ENCODE measurements around the gene CHST11. TPM values are rescaled to one million over a fixed set of nuclear protein-coding genes. Genes with fewer than 3 reads are reported as not detected.
A peak's percentile ranks its signal among the peaks of the same experiment; 100 is the strongest.

CHST11 gene
- total and polyA plus RNA-seq, 10 of the 15 experiments (the other 5 are each of a cell fraction or from before 2014, with no cell fraction given) = 1.9 to 38.1 (median 17.2) TPM

DNA sequence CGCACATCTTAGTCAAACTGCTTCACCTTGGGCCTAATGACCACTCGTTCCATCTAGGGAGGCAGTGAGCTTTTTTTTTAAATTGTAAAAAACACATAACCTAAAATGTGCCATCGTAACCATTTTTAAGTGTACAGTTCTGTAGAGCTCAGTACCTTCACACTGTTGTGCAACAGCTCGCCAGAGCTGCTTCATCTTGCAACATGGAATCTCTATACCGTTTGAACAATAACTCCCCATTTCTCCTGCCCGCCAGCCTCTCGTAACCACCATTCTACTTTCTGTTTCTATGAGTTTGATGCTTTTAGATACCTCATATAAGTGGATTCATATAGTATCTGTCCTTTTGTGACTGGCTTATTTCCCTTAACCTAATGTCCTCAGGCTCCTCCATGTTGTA, 196.2 kb downstream of the CHST11 start (continued):
- TF ChIP-seq BCLAF1 (IDR thresholded peaks at IDR 0.05) = no peak
- no peak for TF ChIP-seq NFYB (IDR thresholded peaks at IDR 0.05; ENCODE audit: insufficient read depth, low read depth, low read length)

GRCh38 chr12:104653730-104654664, 197.2 kb downstream of the CHST11 start:
- WGBS (ENCODE audit: insufficient coverage, insufficient replicate concordance, low lambda C conversion rate, missing lambda C conversion rate) = 73% methylated on average over 12 of the region's 12 CpGs
- POLR2A ChIA-PET = interaction anchor here (1.7 kb wide), 1 partner anchor 195 kb away, joined by 3 read pairs; no protein-coding TSS in a partner anchor
- FAIRE-seq = peak; percentile 83

More at GRCh38 chr12:104653730-104654664, 197.2 kb downstream of the CHST11 start:
- RAD21 ChIA-PET (ENCODE audit: unreplicated experiment) = interaction anchor here (1.3 kb wide), 1 partner anchor 399 kb away, joined by 3 read pairs; no protein-coding TSS in a partner anchor
- H3K79me2 ChIP-seq (ENCODE audit: control insufficient read depth, insufficient read depth, low read length) = peaks cover 2% of the 10 kb centered on the region
- intact Hi-C loops (cut with micrococcal nuclease; ENCODE audit: unreplicated experiment) (loop anchor here (5.0 kb wide), 1 partner anchor 68 kb away; no protein-coding TSS in a partner anchor), in situ Hi-C loops (cut with MboI) (no loop called here)
- SMC1A ChIA-PET (ENCODE audit: uncharacterized antibody, unreplicated experiment) = interaction anchor here (0.7 to 2.0 kb wide), 10 partner anchors 10 to 194 kb away, joined by 3 to 6 read pairs (median 4); no protein-coding TSS in a partner anchor
- H3K36me3 ChIP-seq (ENCODE audit: control insufficient read depth in 2 of 2, insufficient read depth in 2 of 2, low read length in 1 of 2) = peaks cover 5% of the 10 kb centered on the region in 2 experiments; a peak in 3 of 4 replicates
- H4K20me1 ChIP-seq (ENCODE audit: control insufficient read depth, insufficient read depth) = 0 out of 2 replicates have a peak, but pooled peaks cover 2% of the 10 kb centered on the region
- peak; percentile 60 for TF ChIP-seq RUNX3 (IDR thresholded peaks at IDR 0.05; ENCODE audit: low read length)
- TF ChIP-seq SMARCA5 (IDR thresholded peaks at IDR 0.05) = no peak
- peak; percentile 37; the same call in 1 of the 2 replicates for TF ChIP-seq SMC3 (IDR thresholded peaks at IDR 0.05; ENCODE audit: borderline replicate concordance, low read length)
- peak; percentile 58 for TF ChIP-seq RAD21 (IDR thresholded peaks at IDR 0.05; ENCODE audit: insufficient read depth, low read depth, low read length)
- no peak for TF ChIP-seq EZH2 (IDR thresholded peaks at IDR 0.05; ENCODE audit: borderline replicate concordance, control insufficient read depth, low read depth, low read length)
- no peak for TF ChIP-seq MYC (IDR thresholded peaks at IDR 0.05; ENCODE audit: insufficient read depth, insufficient read length, insufficient replicate concordance, low read length, severe bottlenecking)
- TF ChIP-seq CTCF (IDR thresholded peaks at IDR 0.05 in 2 of 3, conservative IDR thresholded peaks at IDR 0.05 in 1 of 3; ENCODE audit: control insufficient read depth in 2 of 3, extremely low read depth in 1 of 3, insufficient read depth in 1 of 3, low read depth in 3 of 3, low read length in 3 of 3) = peak; percentile 28 to 54 (median 50); a peak in 5 of 6 replicates
- no peak overlapping the region for H2AFZ ChIP-seq (ENCODE audit: control insufficient read depth, low read depth, low read length)
- H3K27me3 ChIP-seq (replicated peaks in 1 of 2; ENCODE audit: control insufficient read depth in 2 of 2, insufficient read depth in 2 of 2, low read length in 1 of 2) = no peaks in the 10 kb centered on the region
- CTCF ChIA-PET = interaction anchor here (0.8 to 1.4 kb wide), 8 partner anchors 9 to 272 kb away, joined by 3 to 6 read pairs (median 4); no protein-coding TSS in a partner anchor
- no peak overlapping the region for H3K4me3 ChIP-seq
- no peaks in the 10 kb centered on the region for H3K9me3 ChIP-seq (replicated peaks; ENCODE audit: control insufficient read depth, insufficient read depth, low read length)
- no peak overlapping the region for H3K27ac ChIP-seq (ENCODE audit: control insufficient read depth, insufficient read depth)
- ATAC-seq (peak; percentile 88), DNase-seq (ENCODE audit: low read depth, low spot score) (no peak)
- no peak overlapping the region for H3K9ac ChIP-seq (ENCODE audit: control insufficient read depth, insufficient read depth, low read length)
- no TSS peak for BruUV-seq (replicated peaks)
- peaks cover 4% of the 10 kb centered on the region for H3K4me1 ChIP-seq (ENCODE audit: control insufficient read depth, insufficient read depth, low read length)
- H3K4me2 ChIP-seq (ENCODE audit: control insufficient read depth, insufficient read depth) = no peak overlapping the region
